Common myeloid progenitor, CD34-positive (primary cell): ENCODE data around the gene ROR1.

ENCODE experiments used
- CTCF ChIA-PET: fragments of 350-600 bp; sonication (Branson Sonifier 250); formaldehyde crosslinking; loops from one replicate; lab custom pipeline; 2021; ENCODE audit warnings: antibody characterized with exemption; lab: Charles Lee
- POLR2A ChIA-PET: fragments of 350-600 bp; sonication (Branson Sonifier 250); formaldehyde crosslinking; loops from one replicate; lab custom pipeline; 2021; ENCODE audit warnings: antibody characterized with exemption; lab: Charles Lee
- DNase-seq, 3 donors: peaks; one replicate each; pipeline versions ENCODE4 v3.0.0 to v3.0.0-alpha.2; 2013
- H3K27ac ChIP-seq, 2 experiments: 1 replicate in 1 of 2; 2 replicates in 1 of 2; pipeline ENCODE4 v1.7.0; 2013; ENCODE audit warnings: inconsistent platforms in 2 of 2, low read length in 2 of 2, mild to moderate bottlenecking in 2 of 2, low read depth in 1 of 2, moderate library complexity in 1 of 2; ENCODE audit not compliant: severe bottlenecking in 2 of 2, insufficient read depth in 1 of 2, poor library complexity in 1 of 2
- H3K27me3 ChIP-seq, 5 experiments: replicated peaks in 2 of 5; 1 replicate in 3 of 5; 2 replicates in 2 of 5; pipeline versions ENCODE4 v1.6.1 to v1.7.0; 2013; ENCODE audit warnings: low read length in 4 of 5, mild to moderate bottlenecking in 2 of 5, moderate library complexity in 2 of 5, inconsistent platforms in 1 of 5; ENCODE audit not compliant: insufficient read depth in 5 of 5, control insufficient read depth in 4 of 5
- H3K36me3 ChIP-seq, 4 experiments: 1 replicate in 2 of 4; 2 replicates in 2 of 4; pipeline versions ENCODE4 v1.6.1 to v1.7.0; 2013; ENCODE audit warnings: low read length in 3 of 4, control low read depth in 1 of 4, mild to moderate bottlenecking in 1 of 4; ENCODE audit not compliant: control insufficient read depth in 4 of 4, insufficient read depth in 4 of 4
- H3K4me1 ChIP-seq, 4 experiments: 1 replicate in 3 of 4; 2 replicates in 1 of 4; pipeline versions ENCODE4 v1.6.1 to v1.7.1; 2013; ENCODE audit warnings: low read length in 3 of 4, mild to moderate bottlenecking in 3 of 4, control low read depth in 1 of 4, inconsistent platforms in 1 of 4, moderate library complexity in 1 of 4; ENCODE audit not compliant: control insufficient read depth in 4 of 4, insufficient read depth in 4 of 4; ENCODE audit errors: control extremely low read depth in 1 of 4
- H3K4me3 ChIP-seq, 7 experiments: 1 replicate in 4 of 7; 2 replicates in 3 of 7; pipeline versions ENCODE4 v1.5.1 to v1.7.0; 2013; ENCODE audit warnings: mild to moderate bottlenecking in 7 of 7, low read length in 6 of 7, moderate library complexity in 6 of 7, inconsistent platforms in 2 of 7, low read depth in 2 of 7, control low read depth in 1 of 7; ENCODE audit not compliant: insufficient read depth in 4 of 7, control insufficient read depth in 1 of 7; ENCODE audit errors: extremely low read depth in 1 of 7
- H3K9me3 ChIP-seq, 5 experiments: 1 replicate in 4 of 5; 2 replicates in 1 of 5; pipeline versions ENCODE4 v1.6.1 to v1.7.1; 2013; ENCODE audit warnings: low read length in 4 of 5, mild to moderate bottlenecking in 2 of 5, inconsistent platforms in 1 of 5, low read depth in 1 of 5, moderate library complexity in 1 of 5; ENCODE audit not compliant: control insufficient read depth in 4 of 5, insufficient read depth in 2 of 5; ENCODE audit errors: control extremely low read depth in 1 of 5
- WGBS: methylation state at CpG from one replicate; pipeline ENCODE4 v1.1.5; 2013; ENCODE audit not compliant: insufficient coverage; 5-methylcytosine and 5-hydroxymethylcytosine counted together

ROR1 gene

GRCh38 chr1:64042331-64043100, 268.7 kb downstream of the ROR1 start:
- POLR2A ChIA-PET, result no interaction called here
- WGBS, result 85% methylated on average over 9 of the region's 10 CpGs
- Histone ChIP-seq H3K36me3 (no peaks in the 10 kb centered on the region), H3K27ac (no peak overlapping the region), H3K4me1 (peaks cover 0 to 3% (median 2%) of the 10 kb centered on the region in 4 experiments), H3K27me3 (no peaks in the 10 kb centered on the region), H3K9me3 (no peaks in the 10 kb centered on the region), H3K4me3 (no peak overlapping the region)
- CTCF ChIA-PET, result interaction anchor here (0.5 kb wide), 1 partner anchor 78 kb away, joined by 3 read pairs; no protein-coding TSS in a partner anchor
- peak in 1 of 3 donors; percentile 3 for DNase-seq

- Histone ChIP-seq H3K4me1 (peaks cover 0 to 3% (median 2%) of the 10 kb centered on the region in 4 experiments), H3K27me3 (no peaks in the 10 kb centered on the region), H3K36me3 (no peaks in the 10 kb centered on the region), H3K4me3 (no peak overlapping the region), H3K9me3 (no peaks in the 10 kb centered on the region), H3K27ac (no peak overlapping the region)
- DNase-seq, result no peak
- 100% methylated on average over 1 of the region's 2 CpGs for WGBS
- ChIA-PET CTCF (interaction anchor here (0.5 kb wide), 1 partner anchor 77 kb away, joined by 3 read pairs; no protein-coding TSS in a partner anchor), POLR2A (no interaction called here)
Measured at GRCh38 chr1:64043288-64043687, 269.5 kb downstream of the ROR1 start.

- H3K9me3 ChIP-seq, result no peaks in the 10 kb centered on the region
- H3K4me3 ChIP-seq, result no peak overlapping the region
- no peak for DNase-seq
- CTCF ChIA-PET, result interaction anchor here (1.2 kb wide), 1 partner anchor 23 kb away, joined by 3 read pairs; no protein-coding TSS in a partner anchor
- H3K36me3 ChIP-seq, result no peaks in the 10 kb centered on the region
- no peaks in the 10 kb centered on the region for H3K27me3 ChIP-seq
- peaks cover 0 to 3% (median 2%) of the 10 kb centered on the region in 4 experiments for H3K4me1 ChIP-seq
- POLR2A ChIA-PET, result no interaction called here
- WGBS, result 100% methylated on average over 5 of the region's 5 CpGs
- no peak overlapping the region for H3K27ac ChIP-seq
Measured at GRCh38 chr1:64043976-64044375, 270.2 kb downstream of the ROR1 start.

GRCh38 chr1:64046243-64046642, 272.4 kb downstream of the ROR1 start:
- DNase-seq, result no peak
- no peak overlapping the region for H3K4me3 ChIP-seq
- ChIA-PET POLR2A (no interaction called here), CTCF (interaction anchor here (1.7 kb wide), 1 partner anchor 91 kb away, joined by 5 read pairs; no protein-coding TSS in a partner anchor)
- H3K27ac ChIP-seq, result no peak overlapping the region
- H3K9me3 ChIP-seq, result no peaks in the 10 kb centered on the region
- WGBS, result 90% methylated on average over 2 of the region's 2 CpGs
- no peaks in the 10 kb centered on the region for H3K36me3 ChIP-seq
- H3K27me3 ChIP-seq, result no peaks in the 10 kb centered on the region
- H3K4me1 ChIP-seq, result peaks cover 0 to 3% (median 2%) of the 10 kb centered on the region in 4 experiments

- Histone ChIP-seq H3K27ac (no peak overlapping the region), H3K4me1 (peaks cover 0 to 3% (median 2%) of the 10 kb centered on the region in 4 experiments), H3K4me3 (no peak overlapping the region), H3K9me3 (no peaks in the 10 kb centered on the region), H3K27me3 (no peaks in the 10 kb centered on the region), H3K36me3 (no peaks in the 10 kb centered on the region)
- POLR2A ChIA-PET, result no interaction called here
- CTCF ChIA-PET, result no interaction called here
- DNase-seq, result peak in 2 of 3 donors; percentile 36 to 63
Measured at GRCh38 chr1:64046891-64047290, 273.1 kb downstream of the ROR1 start.

- WGBS, result 83% methylated on average over 1 of the region's 1 CpG
- Histone ChIP-seq H3K4me3 (no peak overlapping the region), H3K9me3 (no peaks in the 10 kb centered on the region), H3K36me3 (no peaks in the 10 kb centered on the region), H3K27me3 (no peaks in the 10 kb centered on the region), H3K4me1 (peaks cover 0 to 3% (median 2%) of the 10 kb centered on the region in 4 experiments), H3K27ac (no peak overlapping the region)
- ChIA-PET POLR2A (no interaction called here), CTCF (no interaction called here)
- DNase-seq, result no peak
Measured at GRCh38 chr1:64047549-64047996, 273.8 kb downstream of the ROR1 start.

- Histone ChIP-seq H3K4me1 (peaks cover 0 to 3% (median 2%) of the 10 kb centered on the region in 4 experiments), H3K27ac (no peak overlapping the region), H3K9me3 (no peaks in the 10 kb centered on the region), H3K36me3 (no peaks in the 10 kb centered on the region), H3K4me3 (no peak overlapping the region), H3K27me3 (no peaks in the 10 kb centered on the region)
- CTCF ChIA-PET, result no interaction called here
- no peak for DNase-seq
- WGBS, result 98% methylated on average over 7 of the region's 9 CpGs
- POLR2A ChIA-PET, result no interaction called here
Measured at GRCh38 chr1:64049900-64050540, 276.2 kb downstream of the ROR1 start.
